Activated CD4-positive, alpha-beta T cell treated with anti-CD3 and anti-CD28 coated beads, Interleukin-2, amount 10 ng/mL, durations not matched to agents 7 days and 5 days (primary cell): Measurements from ENCODE around the gene SCAF4. TPM values are rescaled to one million over a fixed set of nuclear protein-coding genes. Genes with fewer than 3 reads are reported as not detected.
"Not testable (repeated sequence)": the region's sequence is repeated elsewhere in the genome, so short reads cannot be mapped to it uniquely, and the experiment has no call there.

Source experiments
- CTCF ChIA-PET: fragments of 350-600 bp; sonication (Branson Sonifier 250); formaldehyde crosslinking; loops from one replicate; lab custom pipeline; 2021; ENCODE audit warnings: antibody characterized with exemption; lab: Charles Lee
- POLR2A ChIA-PET: fragments of 350-600 bp; sonication (Branson Sonifier 250); formaldehyde crosslinking; loops from one replicate; lab custom pipeline; 2021; ENCODE audit warnings: antibody characterized with exemption; lab: Charles Lee
- DNase-seq: peaks from one replicate; pipeline ENCODE4 v3.0.0-alpha.2; 2020
- H3K27ac Mint-ChIP-seq: one replicate; pipeline ENCODE4 v1.8.0; 2021; ENCODE audit warnings: mild to moderate bottlenecking, moderate library complexity, mixed read lengths
- H3K27me3 Mint-ChIP-seq: one replicate; pipeline ENCODE4 v1.8.0; 2021; ENCODE audit warnings: mixed read lengths
- H3K36me3 Mint-ChIP-seq: one replicate; pipeline ENCODE4 v1.8.0; 2021; ENCODE audit warnings: low read depth, mixed read lengths
- H3K4me1 Mint-ChIP-seq: one replicate; pipeline ENCODE4 v1.8.0; 2021; ENCODE audit warnings: mixed read lengths
- H3K4me3 Mint-ChIP-seq: one replicate; pipeline ENCODE4 v1.8.0; 2021; ENCODE audit warnings: mild to moderate bottlenecking, moderate library complexity, mixed read lengths
- H3K9me3 Mint-ChIP-seq: one replicate; pipeline ENCODE4 v1.8.0; 2021; ENCODE audit warnings: mixed read lengths
- total RNA-seq, 2 experiments: library from RNA; stranded (reverse); gene quantifications; one replicate each; pipeline ENCODE4 v1.2.3, GENCODE V29; 2021

The SCAF4 gene, protein sequence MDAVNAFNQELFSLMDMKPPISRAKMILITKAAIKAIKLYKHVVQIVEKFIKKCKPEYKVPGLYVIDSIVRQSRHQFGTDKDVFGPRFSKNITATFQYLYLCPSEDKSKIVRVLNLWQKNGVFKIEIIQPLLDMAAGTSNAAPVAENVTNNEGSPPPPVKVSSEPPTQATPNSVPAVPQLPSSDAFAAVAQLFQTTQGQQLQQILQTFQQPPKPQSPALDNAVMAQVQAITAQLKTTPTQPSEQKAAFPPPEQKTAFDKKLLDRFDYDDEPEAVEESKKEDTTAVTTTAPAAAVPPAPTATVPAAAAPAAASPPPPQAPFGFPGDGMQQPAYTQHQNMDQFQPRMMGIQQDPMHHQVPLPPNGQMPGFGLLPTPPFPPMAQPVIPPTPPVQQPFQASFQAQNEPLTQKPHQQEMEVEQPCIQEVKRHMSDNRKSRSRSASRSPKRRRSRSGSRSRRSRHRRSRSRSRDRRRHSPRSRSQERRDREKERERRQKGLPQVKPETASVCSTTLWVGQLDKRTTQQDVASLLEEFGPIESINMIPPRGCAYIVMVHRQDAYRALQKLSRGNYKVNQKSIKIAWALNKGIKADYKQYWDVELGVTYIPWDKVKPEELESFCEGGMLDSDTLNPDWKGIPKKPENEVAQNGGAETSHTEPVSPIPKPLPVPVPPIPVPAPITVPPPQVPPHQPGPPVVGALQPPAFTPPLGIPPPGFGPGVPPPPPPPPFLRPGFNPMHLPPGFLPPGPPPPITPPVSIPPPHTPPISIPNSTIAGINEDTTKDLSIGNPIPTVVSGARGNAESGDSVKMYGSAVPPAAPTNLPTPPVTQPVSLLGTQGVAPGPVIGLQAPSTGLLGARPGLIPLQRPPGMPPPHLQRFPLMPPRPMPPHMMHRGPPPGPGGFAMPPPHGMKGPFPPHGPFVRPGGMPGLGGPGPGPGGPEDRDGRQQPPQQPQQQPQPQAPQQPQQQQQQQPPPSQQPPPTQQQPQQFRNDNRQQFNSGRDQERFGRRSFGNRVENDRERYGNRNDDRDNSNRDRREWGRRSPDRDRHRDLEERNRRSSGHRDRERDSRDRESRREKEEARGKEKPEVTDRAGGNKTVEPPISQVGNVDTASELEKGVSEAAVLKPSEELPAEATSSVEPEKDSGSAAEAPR
- 10 to 100 TPM; 55.6 to 64.2 TPM for total RNA-seq

DNA sequence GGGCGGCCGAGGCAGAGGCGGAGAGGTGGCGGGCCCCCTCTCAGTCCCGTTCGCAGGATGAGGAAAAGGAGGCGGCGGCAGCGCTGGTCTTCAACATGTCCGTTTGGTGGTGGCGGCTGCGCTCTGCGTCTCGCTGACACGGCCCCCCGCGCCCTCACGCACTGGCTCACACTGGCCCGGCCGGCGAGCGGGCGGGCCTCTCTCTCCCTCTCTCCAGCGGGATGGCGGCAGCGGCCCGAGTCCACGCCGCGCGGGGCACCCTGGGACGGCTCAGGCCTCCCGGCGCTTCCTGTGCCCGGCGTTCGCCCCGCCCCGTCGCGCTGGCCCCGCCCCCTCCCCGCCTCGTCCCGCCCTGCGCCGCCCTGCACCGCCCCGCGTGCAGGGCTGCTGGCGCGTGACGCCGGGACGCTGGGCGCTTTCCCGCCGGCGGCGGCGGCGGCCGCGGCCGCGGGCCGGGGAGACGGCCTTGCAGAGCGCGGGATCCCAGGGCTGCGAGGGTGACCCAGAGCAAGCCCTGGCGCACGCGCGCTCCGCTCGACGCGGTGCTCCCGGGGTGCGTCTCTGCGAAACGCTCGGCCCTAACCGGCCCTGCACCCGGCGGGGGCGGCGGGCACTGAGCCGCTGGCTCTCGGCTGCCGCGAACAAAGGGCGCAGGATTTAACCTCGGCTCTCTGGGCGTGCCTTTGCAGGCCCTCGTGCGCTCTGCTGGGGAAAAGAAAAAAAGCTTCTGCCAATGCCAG, at the start of gene SCAF4:
TSS of gene SCAF4 (minus strand) at position 262 of the 740 bp plus-strand sequence. CDS start 426 bp downstream, outside the sequence.
- Mint-ChIP-seq H3K4me1 (peaks cover 3% of the 10 kb centered on the region), H3K9me3 (no peaks in the 10 kb centered on the region), H3K27ac (peak within 1 kb of the TSS; percentile 88), H3K27me3 (no peaks in the 10 kb centered on the region), H3K36me3 (peaks cover 3% of the 10 kb centered on the region), H3K4me3 (peak within 1 kb of the TSS; percentile 86)
- POLR2A ChIA-PET = no interaction called here
- CTCF ChIA-PET = interaction anchor here (0.6 kb wide), 1 partner anchor 554 kb away, joined by 3 read pairs; no protein-coding TSS in a partner anchor
- peak; percentile 75 for DNase-seq

DNA sequence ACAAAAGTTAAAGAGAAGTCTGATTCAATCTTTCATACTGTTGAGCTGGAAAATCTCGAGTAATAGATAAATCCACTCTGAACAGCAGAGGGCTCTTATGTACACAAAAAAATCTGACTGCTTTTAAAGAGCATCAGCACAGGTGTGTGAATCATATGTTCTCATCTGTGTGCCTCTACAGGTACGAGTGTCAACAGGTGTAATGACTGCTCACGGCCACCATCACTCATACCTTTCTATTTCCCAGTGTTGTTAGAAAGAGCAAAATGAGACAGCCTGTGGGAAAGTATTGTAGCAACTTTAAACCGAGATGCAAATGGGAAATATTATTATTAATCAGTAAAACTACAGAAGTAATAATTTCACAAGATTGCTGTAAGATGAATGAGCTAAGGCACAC, 49.0 kb upstream of the SCAF4 start:
- Mint-ChIP-seq H3K9me3 (peaks cover 2% of the 10 kb centered on the region), H3K4me1 (no peaks in the 10 kb centered on the region), H3K27me3 (peaks cover 2% of the 10 kb centered on the region), H3K27ac (no peak overlapping the region), H3K36me3 (no peaks in the 10 kb centered on the region), H3K4me3 (no peak overlapping the region)
- ChIA-PET CTCF (no interaction called here), POLR2A (no interaction called here)
- no peak for DNase-seq

DNA sequence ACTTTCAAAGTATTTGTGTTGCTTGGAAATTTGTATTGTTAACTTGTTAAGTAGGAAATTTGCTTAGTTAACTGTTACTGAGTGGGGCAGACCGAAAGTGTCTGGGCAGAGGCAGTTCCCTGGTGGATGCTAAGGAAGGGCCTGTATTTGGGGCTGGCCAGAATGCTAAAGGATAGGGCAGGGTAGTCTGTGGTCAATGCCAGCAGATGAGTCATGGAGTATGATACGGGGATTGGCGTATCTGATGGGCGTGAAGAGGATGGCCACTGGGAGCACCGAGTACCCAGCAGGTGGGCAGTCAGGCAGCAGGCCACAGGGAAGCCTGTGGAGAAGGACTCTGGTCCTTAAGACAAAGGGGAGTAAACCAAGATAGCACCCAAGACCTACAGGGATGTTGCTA, 46.6 kb upstream of the SCAF4 start:
- CTCF ChIA-PET = no interaction called here
- no peak for DNase-seq
- Mint-ChIP-seq H3K27ac (no peak overlapping the region), H3K36me3 (no peaks in the 10 kb centered on the region), H3K9me3 (no peaks in the 10 kb centered on the region), H3K27me3 (peaks cover 2% of the 10 kb centered on the region), H3K4me1 (no peaks in the 10 kb centered on the region), H3K4me3 (no peak overlapping the region)
- POLR2A ChIA-PET = no interaction called here

DNA sequence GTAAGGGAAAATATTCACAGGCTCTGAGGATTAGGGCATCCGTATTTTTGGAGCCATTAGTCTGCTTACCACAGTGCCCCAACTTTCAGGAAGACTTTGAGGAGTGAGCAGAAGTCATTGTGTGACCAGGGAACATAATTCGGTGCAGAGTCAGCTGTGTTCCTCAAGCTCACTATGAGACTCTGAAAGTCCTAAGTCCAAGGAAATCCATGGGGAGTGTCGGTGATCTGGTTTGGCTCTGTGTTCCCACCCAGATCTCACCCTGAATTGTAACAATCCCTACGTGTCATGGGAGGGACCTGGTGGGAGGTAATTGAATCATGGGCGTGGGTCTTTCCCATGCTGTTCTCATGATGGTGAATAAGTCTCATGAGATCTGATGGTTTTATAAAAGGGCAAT, 45.9 kb upstream of the SCAF4 start:
- peaks cover under 1% of the 10 kb centered on the region for H3K27me3 Mint-ChIP-seq
- no peaks in the 10 kb centered on the region for H3K4me1 Mint-ChIP-seq
- no peak overlapping the region for H3K4me3 Mint-ChIP-seq
- no peak overlapping the region for H3K27ac Mint-ChIP-seq
- no peaks in the 10 kb centered on the region for H3K36me3 Mint-ChIP-seq
- CTCF ChIA-PET = no interaction called here
- no peaks in the 10 kb centered on the region for H3K9me3 Mint-ChIP-seq
- DNase-seq = no peak
- POLR2A ChIA-PET = no interaction called here

DNA sequence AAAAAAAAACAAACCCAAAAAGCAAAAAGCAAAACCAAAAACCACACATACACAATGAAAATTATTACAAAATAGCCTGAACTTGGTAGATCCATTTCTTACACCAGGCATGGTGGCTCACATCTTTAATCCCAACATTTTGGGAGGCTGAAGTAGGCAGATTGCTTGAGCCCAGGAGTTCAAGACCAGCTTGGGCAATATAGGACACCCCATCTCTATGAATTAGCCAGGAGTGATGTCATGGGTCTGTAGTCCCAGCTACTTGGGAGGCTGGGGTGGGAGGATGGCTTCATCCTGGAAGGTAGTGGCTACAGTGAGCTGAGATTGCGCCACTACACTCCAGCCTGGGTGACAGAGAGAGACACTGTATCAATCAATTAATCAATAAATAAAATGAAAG, 42.1 kb upstream of the SCAF4 start:
- no peak overlapping the region for H3K27ac Mint-ChIP-seq
- no peak overlapping the region for H3K4me3 Mint-ChIP-seq
- ChIA-PET CTCF (no interaction called here), POLR2A (no interaction called here)
- H3K4me1 Mint-ChIP-seq = no peaks in the 10 kb centered on the region
- no peaks in the 10 kb centered on the region for H3K36me3 Mint-ChIP-seq
- no peaks in the 10 kb centered on the region for H3K9me3 Mint-ChIP-seq
- no peaks in the 10 kb centered on the region for H3K27me3 Mint-ChIP-seq
- DNase-seq = no peak

DNA sequence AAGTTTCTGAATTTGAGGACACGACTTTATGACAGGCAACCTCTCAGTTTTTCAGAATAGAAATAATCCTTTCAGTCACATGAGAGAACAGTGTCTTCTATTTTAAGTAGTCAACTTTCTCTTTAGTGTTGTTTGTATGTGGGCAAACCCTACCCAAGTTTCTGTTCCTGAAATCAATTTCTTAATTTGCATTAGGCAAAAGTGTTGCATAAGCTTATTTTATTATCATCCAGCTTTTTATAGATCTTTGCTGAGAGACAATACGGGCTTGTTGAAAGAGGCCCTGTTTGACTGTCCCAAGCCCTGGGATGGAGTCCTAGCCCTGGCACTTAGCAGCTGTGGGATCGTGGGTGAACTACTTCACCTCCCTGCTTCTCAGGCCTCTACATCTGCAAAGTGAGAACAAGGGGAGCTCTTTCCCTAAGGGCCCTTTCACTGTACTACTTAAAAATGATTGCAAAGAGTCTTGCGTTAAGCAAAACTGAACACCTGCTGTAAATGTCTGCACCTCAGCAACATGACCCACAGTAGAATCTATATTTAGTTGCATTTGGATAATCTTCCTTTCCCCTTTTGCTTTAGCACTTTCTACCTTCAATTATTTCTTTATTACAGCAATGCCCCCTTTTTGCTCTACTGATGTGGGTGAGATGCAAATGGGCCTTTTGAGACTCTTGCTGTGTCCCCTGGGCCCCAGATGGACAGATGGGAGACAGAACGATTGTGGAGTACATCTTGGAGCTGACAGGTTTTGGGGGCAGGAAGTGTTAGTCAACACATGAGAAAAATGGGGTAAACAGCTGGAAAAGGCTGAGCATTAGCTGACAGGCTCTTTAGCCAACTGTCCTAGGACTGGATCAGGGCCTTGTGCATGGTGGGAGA, 41.0 kb upstream of the SCAF4 start:
- ChIA-PET POLR2A (no interaction called here), CTCF (no interaction called here)
- Mint-ChIP-seq H3K27ac (no peak overlapping the region), H3K4me3 (no peak overlapping the region), H3K4me1 (no peaks in the 10 kb centered on the region), H3K9me3 (no peaks in the 10 kb centered on the region), H3K27me3 (no peaks in the 10 kb centered on the region), H3K36me3 (no peaks in the 10 kb centered on the region)
- DNase-seq = no peak

DNA sequence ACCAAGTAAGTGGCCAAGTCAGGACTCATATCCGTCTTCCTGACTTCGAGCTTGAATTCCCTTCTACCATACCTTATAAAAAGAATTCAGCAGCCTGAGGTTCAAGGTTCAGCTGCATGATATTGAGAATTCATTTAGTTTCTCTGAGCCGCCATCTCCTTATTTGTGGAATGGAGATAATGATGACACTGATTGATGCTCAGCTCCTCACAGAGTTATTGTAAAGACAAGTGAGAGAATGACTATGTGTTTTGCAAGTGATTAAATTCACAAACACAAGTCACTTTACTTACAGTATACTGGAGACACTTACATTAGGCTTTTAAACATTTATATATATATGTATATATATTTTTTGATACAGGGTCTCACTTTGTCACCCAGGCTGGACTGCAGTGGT, 39.8 kb upstream of the SCAF4 start:
- Mint-ChIP-seq H3K36me3 (no peaks in the 10 kb centered on the region), H3K27me3 (no peaks in the 10 kb centered on the region), H3K4me1 (no peaks in the 10 kb centered on the region), H3K27ac (no peak overlapping the region), H3K9me3 (no peaks in the 10 kb centered on the region), H3K4me3 (no peak overlapping the region)
- ChIA-PET CTCF (no interaction called here), POLR2A (no interaction called here)
- no peak for DNase-seq

DNA sequence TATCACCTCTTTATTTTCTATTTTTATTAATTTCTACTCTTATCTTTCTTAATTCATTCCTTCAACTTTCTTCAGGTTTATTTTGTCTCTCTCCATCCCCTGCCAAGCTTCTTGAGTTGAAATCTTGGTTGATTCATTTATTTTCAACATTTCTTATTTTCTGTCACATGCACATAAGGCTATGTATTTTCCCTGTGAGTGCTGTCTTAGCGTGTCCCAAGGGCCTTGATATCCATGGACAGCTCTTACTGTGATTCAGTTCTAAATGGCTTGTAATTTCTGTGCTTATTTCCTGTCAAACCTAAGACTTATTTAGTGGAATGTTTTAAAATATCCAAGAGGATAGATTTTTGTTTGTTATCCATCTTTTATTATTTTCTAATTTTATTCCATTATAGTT, 36.8 kb upstream of the SCAF4 start:
- Mint-ChIP-seq H3K4me3 (no peak overlapping the region), H3K9me3 (no peaks in the 10 kb centered on the region), H3K36me3 (no peaks in the 10 kb centered on the region), H3K4me1 (no peaks in the 10 kb centered on the region), H3K27ac (no peak overlapping the region), H3K27me3 (no peaks in the 10 kb centered on the region)
- ChIA-PET POLR2A (no interaction called here), CTCF (no interaction called here)
- no peak for DNase-seq

DNA sequence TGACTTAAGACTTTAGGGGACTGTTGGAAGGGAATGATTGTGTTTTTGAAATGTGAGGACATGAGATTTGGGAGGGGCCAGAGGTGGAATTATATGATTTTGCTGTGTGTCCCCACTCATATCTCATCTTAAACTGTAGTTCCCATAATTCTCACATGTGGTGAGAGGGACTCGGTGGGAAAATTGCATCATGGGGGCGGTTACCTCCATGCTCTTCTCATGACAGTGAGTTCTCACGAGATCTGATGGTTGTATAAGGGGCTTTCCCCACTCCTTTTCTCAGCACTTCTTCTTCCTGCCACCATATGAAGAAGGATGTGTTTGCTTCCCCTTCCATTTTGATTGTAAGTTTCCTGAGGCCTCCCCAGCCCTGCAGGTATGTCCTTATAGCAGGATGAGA, 35.0 kb upstream of the SCAF4 start:
- DNase-seq = no peak
- Mint-ChIP-seq H3K27ac (no peak overlapping the region), H3K4me3 (no peak overlapping the region), H3K4me1 (no peaks in the 10 kb centered on the region), H3K36me3 (no peaks in the 10 kb centered on the region), H3K9me3 (no peaks in the 10 kb centered on the region), H3K27me3 (no peaks in the 10 kb centered on the region)
- CTCF ChIA-PET = no interaction called here
- POLR2A ChIA-PET = interaction anchor here (0.6 kb wide), 1 partner anchor 143 kb away, joined by 4 read pairs; no protein-coding TSS in a partner anchor

DNA sequence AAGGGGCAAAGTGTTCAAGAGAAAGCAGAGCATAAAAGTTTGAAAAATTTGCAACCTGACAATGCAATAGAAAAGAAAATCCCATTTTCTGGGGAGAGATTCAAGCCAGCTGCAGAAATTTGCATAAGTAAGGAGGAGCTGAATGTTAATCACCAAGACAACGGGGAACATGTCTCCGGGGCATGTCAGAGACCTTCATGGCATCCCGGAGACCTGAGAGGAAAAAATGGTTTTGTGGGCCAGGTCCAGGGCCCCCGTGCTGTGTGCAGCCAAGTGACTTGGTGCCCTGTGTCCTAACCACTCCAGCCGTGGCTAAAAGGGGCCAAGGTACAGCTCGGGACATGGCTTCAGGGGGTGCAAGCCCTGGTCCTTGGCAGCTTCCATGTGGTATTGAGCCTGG, 33.9 kb upstream of the SCAF4 start:
- H3K27me3 Mint-ChIP-seq, H3K36me3 Mint-ChIP-seq, CTCF ChIA-PET, H3K9me3 Mint-ChIP-seq, H3K27ac Mint-ChIP-seq, POLR2A ChIA-PET, H3K4me1 Mint-ChIP-seq, DNase-seq, H3K4me3 Mint-ChIP-seq: not testable (repeated sequence)

DNA sequence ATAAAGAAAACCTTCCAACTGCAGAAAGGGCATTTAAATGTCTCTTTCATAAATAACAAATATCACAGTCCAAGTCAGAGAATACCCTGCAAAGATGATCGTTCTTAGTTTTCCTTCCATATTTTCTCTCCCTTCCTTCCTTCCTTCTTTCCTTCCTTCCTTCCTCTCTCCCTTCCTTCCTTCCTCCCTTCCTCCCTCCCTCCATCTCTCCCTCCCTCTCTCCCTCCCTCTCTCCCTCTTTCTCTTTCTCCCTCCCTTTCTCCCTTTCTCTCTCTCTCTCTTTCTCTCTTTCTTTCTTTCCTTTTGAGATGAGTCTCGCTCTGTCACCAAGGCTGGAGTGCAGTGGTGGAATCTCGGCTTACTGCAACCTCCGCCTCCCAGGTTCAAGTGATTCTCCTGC, 29.0 kb upstream of the SCAF4 start:
- Mint-ChIP-seq H3K36me3 (no peaks in the 10 kb centered on the region), H3K27ac (no peak overlapping the region), H3K9me3 (no peaks in the 10 kb centered on the region), H3K4me1 (no peaks in the 10 kb centered on the region), H3K27me3 (no peaks in the 10 kb centered on the region), H3K4me3 (no peak overlapping the region)
- DNase-seq = no peak
- POLR2A ChIA-PET = no interaction called here
- CTCF ChIA-PET = no interaction called here

DNA sequence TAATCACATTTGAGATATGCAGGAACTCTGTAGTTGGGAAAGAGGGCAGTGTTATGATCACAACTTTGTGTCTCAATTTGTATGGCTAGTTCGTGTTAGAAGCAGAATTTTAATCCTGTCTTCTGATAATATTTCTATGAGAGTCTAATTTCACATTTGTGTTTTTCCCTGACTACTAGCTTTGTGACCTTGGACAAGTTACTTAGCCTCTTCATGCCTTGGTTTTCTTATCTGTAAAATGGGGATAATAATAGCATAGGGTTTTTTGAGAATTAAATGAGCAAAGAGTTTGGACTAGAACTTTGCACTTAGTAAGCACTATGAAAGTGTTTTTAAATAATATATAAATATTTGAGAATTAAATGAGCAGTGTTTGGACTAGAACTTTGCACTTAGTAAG, 24.9 kb upstream of the SCAF4 start:
- ChIA-PET CTCF (no interaction called here), POLR2A (no interaction called here)
- Mint-ChIP-seq H3K4me3 (no peak overlapping the region), H3K27me3 (peaks cover 4% of the 10 kb centered on the region), H3K27ac (no peak overlapping the region), H3K9me3 (no peaks in the 10 kb centered on the region), H3K36me3 (no peaks in the 10 kb centered on the region), H3K4me1 (no peaks in the 10 kb centered on the region)
- DNase-seq = no peak
